Forelimb muscle (tissue), 1 donor: ENCODE results near the gene FAAP20. TPM values are rescaled to one million over a fixed set of nuclear protein-coding genes. Genes with fewer than 3 reads are reported as not detected.

ENCODE experiments used
- DNase-seq: peaks from one replicate; pipeline ENCODE4 v3.0.0-alpha.2; 2013; ENCODE audit warnings: low read depth
- polyA plus RNA-seq: library from polyadenylated mRNA; unstranded; fragments of 120-200 nt; gene quantifications from one replicate; pipeline ENCODE4 v1.2.1, GENCODE V29; 2013; ENCODE audit not compliant: insufficient read length

FAAP20 gene
- polyA plus RNA-seq, 1 donor = 42.0 TPM

DNA sequence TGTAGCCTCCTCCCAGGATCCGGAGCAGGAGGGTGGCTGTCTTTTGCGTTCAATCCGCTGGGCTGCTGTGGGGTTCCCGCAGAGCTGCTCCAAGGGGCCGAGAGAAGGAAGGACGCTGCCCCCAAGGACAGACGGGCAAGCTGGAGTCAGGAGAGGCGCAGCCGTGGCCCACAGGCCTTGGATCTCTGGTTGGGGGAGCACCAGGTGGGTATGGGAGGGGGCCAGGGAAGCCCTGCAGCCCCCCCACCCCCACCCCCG, 17.6 kb upstream of the FAAP20 start:
- no peak for DNase-seq

DNA sequence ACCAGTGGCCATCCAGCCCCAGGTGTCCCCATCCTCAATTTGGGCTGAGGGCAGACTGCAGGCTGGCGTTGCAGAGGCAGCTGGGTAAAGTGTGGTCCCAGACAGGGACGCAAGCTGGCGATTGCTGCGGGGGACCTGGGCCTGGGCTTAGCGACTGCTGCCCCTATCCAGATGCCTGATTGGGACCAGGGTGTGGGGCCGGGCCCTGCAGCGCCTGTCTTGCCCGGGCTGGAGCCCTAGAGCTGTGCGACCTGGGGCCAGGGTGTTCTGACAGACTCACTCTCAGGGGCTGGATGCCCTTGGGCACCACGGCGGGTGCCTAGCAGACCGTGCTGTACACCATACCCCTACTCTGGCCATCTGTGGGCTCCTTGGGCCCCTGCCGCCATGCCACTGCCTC, 16.2 kb upstream of the FAAP20 start:
- DNase-seq = no peak

DNA sequence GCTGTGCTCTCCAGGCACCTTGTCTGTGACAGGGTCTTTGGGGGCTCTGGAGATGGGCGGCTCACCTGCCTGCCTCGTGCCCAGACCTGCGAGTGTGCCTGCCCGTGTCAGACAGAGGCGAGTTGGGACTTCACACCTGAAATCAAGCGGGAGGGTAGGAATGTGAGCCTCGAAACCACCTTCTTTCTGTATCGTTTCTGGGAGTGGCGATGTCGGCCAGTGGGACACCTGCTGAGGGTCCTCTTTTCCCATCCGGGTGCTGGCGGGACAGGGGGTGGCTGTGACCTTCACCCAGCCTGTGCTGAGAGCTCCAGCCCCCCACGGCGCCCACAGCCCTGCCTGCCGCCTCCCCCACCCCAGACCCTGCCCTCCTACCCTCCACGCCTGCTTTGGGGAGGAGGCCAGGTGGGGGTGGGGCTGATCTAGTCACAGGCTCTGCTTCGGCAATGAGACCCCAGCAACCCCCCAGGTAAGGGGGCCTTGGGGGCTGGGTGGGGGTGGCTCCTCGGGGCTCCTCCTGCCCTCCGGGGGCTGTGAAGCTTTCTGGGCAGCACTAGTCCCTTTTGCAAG, 15.6 kb upstream of the FAAP20 start:
- no peak for DNase-seq

DNA sequence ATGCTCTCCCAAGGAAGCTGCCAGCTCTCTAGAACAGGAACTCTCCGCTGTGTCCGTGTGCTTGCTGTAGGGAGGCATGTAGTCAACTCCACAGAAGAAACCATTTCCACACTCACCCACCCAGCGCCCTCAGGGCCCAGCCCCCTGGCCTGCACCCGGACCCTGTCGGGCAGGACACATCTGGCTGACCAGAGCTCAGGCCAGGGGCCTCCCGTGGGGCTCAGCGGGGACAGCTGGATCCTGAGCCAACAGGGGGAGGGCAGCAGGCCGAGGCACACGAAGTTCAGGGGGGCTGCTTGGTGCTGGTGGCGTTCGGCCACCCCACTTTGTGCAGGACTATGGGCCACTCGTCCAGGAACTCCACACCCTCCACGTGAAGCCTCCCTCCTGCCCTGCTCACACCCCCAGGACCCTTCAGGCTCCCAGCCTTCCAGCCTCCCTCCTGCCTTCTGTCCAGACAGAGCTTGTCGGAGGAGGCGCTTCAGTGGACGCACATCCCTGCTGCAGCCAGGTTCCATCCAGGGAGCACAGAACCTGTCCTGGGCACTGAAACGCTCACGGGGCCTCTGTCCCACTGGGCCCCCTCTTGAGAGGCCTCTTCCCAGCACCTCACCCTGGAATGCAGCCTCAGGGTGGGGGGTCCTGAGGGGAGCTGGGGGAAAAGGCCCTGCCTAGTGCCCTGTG, 15.0 kb upstream of the FAAP20 start:
- no peak for DNase-seq

DNA sequence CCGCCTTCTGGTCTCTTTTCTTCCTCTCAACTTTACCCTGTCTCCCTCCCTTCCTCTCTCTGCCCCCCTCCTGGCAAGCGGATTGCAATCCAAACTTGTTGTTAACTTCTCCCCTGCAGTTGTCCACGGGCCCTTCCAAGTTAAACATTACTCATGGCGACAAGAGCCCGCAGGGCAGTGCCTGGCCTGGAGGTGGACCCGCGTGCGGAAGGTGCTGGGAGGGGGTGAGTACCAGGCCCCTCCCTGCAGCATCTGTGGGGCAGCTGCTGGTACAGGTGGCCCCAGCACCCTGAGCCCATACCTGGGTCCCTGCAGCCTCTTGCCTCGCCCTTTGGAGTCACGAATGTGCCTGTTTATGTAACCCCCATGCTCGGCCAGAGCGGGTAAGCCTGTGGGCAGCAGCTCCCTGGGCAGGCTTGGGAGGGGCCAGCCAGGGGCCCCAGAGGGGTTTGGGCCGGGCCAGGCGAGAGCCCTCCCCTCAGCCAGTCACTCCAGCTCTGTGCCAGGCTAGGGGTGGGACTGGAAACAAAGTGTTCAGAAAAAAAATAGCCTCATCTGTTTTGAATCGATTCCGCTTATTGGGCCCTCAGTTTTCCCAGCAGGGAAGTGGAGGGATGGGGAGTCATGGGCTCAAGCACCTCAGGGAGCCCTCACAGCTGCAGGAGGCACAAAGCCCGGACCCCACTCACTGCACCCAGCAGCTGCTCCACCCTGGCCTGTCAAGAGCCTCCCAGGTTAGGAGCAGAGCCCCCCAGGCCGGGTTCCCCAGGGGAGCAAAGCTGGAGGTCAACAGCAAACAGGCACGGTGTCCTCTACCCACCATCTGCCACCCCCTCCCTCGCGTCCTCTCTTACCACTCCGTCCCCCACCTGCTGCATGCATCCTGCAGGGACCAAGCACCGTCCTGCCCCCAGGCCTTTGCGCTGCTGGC, 14.0 kb upstream of the FAAP20 start:
- DNase-seq = no peak

DNA sequence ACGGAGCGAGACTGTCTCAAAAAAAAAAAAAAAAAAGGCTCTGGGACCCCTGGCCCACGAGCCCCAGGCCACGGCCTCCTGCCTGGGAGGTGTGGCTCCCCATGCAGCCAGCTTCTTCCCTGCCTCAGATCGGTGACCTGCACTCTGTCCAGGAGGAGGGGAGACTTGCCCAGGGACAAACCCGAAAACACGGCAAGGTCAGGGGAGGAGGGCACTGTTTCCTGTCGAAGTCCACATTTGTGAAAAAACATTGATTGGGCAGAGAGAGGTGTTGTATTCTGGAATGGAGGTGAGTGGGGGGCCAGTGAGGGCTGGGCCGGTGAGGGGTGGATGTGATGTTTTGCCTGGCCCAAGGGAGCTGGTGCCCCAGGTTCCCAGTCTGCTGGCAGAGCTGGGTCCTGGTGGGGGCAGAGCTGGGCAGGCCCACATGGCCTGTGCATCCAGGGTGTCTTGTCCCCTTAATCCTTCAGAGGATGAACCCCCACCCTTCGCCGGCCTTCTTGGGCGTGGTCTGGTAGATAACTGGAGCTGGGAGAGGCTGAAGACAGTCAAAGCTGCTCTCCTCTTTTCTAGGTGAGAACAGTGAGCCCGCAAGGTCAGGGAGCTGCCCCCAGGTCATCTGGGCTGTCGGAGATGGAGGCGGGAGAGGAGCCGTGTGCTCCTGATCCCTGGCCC, 12.4 kb upstream of the FAAP20 start:
- no peak for DNase-seq

DNA sequence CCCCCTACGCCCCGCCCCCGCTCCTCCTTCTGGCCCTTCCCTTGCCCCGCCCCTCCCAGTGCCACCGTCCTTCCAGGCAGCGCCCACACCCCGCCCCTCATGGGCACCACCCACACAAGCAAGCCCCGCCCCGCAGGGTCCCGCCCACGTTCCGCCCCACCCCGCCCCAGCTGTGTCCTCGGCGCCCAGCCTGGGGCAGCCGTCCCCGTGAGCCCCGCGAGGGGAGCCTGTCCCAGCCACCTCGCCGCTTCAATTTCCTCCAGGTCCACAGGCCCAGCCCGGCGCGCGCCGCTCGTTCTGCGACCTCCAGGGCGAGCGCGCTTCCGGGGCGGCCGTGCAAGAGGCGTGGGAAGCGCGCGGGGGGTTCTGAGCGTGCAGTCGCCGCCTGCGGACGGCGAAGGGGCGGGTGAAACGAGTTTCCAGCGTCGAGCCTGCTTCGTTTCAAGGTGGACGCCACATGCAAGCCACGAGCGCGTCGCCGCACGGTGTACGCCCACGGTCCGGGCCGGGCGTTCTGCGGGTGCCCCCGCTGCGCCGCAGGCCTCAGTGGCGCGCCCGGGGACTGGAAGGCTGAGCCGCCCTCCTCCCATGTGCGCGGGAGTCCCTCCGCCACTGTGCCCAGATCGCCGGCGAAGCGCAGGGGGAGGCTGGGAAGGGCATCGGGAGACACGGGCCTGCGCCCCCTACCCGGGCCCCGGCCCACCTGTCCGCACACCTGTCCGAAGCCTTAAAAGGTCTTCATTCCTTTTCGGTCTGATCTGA, 10.8 kb upstream of the FAAP20 start:
- no peak for DNase-seq

DNA sequence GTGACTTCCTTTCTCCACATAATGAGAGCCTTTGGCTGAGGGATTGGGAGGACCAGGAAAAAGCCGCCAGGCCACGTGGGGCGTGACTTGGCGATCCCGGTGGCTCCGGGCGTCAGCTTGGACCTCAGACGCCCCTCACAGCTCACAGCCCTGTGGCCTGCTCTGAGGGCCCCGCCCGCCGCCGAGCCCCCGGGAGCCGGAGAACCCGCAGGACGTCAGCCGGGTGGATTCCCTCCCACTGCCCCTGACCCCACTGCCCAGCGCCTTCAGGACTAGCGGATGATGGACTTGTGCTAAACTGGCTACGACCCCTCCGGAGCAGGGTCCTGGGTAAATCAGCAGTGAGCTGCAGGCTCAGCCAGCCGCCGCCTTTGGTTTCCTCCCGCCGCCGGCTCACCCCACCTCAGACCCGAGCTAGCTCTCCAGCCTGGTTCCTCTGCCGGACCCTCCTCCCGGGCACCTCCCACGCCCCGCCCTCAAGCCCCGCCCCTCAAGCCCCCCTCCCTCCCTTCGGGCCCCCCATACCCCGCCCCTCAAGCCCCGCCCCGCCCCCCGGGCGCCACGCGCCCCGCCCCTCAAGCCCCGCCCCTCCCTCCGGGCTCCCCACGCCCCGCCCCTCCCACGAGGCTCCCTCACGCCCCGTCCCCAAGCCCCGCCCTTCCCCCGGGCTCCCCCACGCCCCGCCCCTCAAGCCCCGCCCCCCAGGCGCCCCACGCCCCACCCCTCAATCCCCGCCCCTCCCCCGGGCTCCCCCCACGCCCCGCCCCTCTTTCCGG, 10.0 kb upstream of the FAAP20 start:
- DNase-seq = no peak

DNA sequence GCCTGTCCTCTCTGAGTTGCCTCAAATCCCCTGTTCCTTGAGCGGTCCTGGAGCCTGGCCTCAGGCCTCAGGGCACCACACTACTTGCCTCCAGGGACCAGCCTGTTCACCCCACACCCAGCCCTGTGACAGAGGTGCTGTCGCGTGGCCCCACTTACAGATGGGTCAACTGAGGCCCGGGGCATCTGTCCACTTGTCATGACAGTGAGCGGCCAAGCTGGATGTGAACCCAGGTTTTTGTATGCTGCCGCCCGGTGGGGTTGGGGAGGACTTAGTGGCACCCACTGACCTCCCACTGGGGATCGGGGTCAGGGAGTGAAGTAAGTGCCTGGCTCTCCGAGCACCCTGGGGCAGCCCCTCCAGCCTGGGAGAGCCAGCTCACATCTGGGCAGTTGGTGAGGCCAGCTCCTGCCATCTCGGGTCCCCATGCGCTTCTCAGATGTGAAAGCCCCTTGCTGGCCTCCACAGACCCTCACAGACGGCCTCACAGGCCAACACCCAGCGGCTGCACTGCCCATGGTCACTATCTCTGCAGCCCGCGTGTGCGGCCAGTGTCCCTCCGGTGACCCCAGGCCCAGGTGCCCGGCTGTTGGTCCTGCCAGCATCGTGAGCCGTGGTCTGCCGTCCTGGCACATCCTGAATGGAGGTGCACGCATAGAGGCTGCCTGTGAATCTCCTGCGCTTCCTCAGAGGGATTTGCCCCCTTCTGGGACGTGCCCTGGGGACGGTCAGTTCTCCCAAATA, 9.3 kb upstream of the FAAP20 start:
- DNase-seq = no peak

DNA sequence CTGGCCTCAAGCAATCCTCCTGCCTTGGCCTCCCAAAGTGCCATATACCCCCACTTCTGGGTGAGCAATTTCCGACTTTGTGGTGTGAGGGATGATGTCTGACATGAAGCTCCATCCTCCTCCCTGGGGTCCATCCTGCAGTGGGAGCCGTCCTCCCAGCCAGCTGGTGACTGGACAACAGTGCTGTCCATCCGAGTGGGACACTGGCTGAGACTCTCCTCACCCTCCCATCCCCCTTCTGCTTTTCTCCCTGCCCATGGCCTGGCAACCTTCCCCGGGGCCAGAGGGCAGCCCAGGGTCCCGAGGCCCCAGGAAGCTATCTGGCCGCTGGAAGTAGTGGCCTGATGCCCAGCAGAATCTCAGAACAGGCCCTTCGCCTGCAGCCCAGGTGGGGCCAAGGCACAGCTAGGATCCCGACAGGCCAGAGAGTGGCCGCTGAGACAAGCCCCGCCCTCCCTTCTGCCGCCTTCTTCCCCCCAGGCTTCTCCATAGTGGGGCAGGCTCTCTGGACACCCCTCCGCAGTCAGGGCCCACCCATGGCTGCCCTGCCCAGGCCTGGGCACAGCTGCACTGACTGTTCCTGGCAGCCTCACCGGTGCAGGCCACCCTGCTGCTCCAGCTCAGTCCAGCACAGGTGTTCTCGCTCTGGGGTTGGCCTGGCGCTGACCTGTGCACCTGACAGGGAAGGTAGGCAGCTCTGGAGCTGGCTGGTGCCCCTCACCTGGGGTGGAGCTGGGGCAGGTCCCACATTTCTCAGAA, 8.4 kb upstream of the FAAP20 start:
- no peak for DNase-seq

DNA sequence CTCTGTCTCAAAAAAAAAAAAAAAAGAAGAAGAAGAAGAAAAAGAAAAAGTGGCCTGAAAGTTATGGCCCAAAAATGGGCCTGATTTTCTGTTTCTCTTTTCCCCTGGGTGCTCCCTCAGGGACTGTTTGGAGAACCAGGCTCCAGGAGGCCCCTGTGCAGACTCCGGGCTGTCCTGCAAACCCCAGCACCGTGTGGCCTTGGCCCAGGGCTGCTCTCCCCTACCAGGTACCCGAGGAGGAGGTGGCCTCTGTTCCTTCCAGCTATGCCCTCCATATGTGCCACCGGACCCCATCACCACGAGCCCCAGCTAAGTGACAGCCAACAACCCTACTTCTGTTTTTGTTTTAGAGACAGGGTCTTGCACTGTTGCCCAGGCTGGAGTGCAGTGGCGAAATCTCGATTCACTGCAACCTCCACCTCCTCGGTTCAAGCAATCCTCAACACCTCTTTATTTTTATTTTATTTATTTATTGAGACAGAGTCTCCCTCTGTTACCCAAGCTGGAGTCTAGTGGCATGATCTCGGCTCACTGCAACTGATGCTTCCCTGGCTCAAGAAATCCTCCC, 7.5 kb upstream of the FAAP20 start:
- DNase-seq = no peak

DNA sequence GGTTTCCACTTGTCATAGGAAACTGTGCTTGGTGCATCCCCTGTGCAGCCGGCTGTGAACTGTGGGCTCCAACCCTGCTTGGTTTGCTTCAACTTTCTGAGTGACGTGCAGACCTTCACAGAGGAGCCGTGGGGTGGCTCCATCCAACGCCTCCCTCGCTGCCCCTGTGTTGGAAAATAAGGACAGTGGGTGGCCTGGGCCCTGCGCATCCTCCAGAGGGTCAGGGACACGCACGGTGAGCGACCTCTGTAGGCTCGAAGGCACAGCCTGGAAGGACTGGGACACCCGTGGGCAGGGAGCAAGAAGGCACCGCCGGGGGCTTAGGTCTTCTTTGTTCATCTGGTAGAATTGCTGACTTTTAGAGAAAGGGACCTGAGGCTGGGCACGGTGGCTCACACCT, 6.5 kb upstream of the FAAP20 start:
- DNase-seq = no peak

DNA sequence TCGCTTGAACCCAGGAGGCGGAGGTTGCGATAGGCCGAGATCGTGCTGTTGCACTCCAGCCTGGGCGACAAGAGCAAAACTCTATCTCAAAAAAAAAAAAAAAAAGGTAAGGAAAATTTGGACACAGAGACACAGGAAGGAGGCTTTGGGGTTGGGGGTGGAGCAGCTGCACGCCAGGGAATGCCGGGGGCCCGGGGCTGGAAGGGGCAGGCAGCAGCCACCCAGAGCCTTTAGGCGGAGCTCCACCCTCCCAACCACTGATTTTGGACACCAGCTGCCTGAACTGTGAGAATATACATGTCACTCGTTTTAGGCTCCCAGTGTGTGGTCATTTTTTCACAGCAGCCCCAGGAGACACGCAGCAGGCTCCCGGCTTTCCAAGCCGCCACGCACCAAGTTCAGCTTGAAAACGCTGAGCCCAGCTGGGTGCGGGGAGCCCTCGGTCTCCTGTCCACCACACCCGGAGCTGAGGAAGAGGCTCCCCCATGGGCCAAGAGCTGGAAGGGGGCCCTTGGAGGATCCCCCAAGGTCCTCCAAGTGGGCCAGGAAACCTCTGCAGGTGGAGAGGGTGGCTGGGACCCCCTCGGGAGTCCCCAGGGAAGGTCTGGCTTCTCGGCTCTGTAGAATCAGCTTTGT, 5.9 kb upstream of the FAAP20 start:
- DNase-seq = no peak

DNA sequence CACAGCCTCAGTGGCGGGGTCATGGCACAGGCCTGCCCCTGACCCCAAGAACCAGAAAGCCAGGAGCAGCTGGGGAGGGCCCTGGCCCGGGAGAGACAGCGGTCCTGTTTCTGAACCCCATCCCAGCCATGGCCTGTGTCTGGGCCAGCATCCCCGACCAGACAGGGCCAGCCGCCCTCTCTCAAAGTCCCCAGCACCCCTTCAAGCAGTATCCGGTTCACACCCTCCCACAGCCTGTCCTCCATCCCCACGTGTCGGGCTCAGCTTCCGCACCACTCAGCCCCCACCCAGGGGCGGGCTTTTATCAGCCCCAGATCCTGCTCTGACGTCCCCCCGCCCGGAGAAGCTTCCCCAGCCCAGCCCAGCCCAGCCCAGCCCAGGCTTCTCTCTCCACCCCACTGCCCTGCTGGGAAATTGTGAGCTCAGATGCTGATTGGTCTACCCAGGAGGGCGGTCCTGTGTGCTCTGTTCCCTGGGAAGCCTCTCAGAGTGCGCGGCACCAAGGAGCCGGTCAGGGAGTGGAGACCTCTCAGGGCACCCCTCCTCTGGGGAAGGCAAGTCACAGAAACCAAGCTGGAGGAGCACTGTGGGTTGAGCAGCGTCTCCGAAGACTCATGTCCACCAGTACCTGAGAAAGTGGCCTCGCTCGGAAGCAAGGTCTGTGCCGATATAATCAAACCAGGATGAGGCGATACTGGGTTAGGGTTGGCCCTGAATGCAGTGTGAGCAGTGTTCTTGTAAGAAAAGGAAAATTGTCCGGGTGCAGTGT, 4.7 kb upstream of the FAAP20 start:
- no peak for DNase-seq

DNA sequence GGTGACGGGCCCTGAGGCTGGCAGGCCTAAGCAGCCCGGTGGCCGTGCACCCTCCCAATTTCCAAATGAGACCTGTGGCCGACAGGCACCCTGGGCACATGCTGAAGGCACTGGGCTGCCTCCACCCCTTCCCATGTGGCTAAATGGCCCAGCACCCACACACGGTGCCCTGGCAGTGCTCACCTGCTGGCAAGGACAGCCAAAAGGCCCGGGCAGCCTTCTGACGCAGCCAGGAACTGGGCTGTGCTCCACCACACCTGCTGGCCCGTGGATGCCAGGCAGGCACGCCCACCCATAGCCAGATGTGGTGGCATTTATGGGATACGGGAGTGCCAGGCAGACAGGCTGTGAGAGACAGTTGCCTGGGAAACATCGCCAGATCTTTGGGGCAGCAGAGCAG, 4.0 kb upstream of the FAAP20 start:
- no peak for DNase-seq

DNA sequence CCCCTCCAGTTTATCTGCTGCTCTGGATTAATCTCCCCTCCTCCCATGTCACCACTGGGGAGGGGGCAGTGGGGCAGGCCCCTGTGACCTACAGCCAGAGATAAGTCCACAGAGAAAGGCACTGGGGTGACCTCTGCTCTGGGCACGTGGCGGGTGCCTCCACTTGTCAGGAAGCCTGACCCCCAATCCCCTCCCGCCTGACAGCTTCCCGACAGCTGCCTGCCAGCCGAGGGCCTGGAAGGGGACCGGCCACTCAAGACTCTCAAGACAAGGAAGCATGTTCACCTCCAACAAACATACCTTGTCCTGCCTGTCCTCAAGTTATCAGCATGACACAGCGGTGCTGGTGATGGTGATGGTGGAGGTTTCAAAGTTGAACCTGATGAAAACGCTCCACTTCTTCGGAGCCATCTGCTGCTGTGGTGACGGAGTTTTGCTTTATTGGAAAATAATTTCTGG, 3.2 kb upstream of the FAAP20 start:
- DNase-seq = no peak

DNA sequence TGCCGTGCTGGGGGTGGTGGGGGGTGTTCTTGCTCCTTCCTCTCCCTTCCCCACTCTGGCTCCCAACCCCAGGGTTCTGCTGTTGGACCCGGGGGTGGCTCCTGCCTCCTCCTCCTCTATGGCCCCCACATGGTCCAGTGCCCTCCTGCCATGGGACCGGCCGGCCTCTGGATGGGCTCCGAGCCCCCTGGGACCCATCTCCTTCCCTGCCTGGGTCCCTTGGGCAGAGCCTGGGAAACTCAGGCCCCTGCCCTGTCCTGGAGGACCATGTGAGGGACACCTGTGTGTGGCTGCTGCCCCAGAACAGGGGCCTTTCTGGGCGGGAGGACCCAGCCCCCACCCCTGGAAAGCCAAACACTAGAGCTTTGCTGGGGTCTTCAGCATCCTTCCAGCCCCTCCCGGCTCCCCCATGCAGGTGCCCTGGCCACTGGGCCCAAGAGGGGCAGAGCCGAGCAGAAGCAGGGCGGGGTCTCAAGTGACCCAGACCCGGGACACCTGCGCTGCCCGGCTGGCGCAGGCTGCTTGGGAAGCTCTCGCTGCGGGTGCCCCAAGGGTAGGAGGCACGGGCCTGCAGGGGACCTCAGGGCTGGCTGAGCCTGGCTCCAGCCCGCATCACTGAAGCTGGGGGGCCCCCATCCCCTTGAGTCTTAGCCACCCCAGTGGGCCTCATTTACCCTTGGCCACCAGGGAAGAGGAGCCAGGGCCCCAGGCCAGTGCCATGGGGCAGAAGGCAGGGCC, 2.5 kb upstream of the FAAP20 start:
- no peak for DNase-seq
